Right hindlimb (tissue), 1 donor: ENCODE data around the gene MRPS18C.
"Not testable (repeated sequence)": the region's sequence is repeated elsewhere in the genome, so short reads cannot be mapped to it uniquely, and the experiment has no call there.

ENCODE experiments used
- DNase-seq: peaks from one replicate; pipeline ENCODE4 v3.0.0-alpha.2; 2018

The MRPS18C gene

GRCh38 chr4:83455281-83456183 is at the start of gene MRPS18C, which contains the start of gene HELQ:
TSS of gene MRPS18C (plus strand) at chr4:83456058. CDS start at chr4:83456078, 20 bp downstream.
TSS of gene HELQ (minus strand) at chr4:83455823. CDS start at chr4:83455693, 130 bp downstream.
- DNase-seq: peak; percentile 98

GRCh38 chr4:83408908-83409307 is 47.0 kb upstream of the MRPS18C start:
- DNase-seq: no peak

GRCh38 chr4:83413676-83414075 is 42.2 kb upstream of the MRPS18C start:
- no peak for DNase-seq

GRCh38 chr4:83417566-83417965 is 38.3 kb upstream of the MRPS18C start:
- no peak for DNase-seq

- no peak for DNase-seq
These were observed 37.6 kb upstream of the MRPS18C start for GRCh38 chr4:83418211-83418610.

DNA sequence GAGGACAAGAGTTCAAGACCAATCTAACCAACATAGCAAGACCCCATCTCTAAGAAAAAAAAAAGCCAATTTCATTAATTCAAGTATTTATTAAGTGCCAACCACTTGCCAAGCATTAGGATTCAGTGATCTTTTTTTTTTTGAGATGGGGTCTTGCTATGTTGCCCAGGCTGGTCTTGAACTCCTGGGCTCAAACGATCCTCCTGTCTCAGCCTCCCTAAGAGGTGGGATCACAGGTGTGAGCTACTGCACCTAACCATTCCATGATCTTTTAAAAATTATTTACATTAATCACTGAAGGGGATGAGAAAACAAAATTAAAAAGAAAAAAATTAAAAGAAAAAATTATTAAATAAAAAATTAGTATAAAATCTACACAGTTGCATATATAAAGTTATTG is 24.7 kb upstream of the MRPS18C start:
- DNase-seq: no peak

DNA sequence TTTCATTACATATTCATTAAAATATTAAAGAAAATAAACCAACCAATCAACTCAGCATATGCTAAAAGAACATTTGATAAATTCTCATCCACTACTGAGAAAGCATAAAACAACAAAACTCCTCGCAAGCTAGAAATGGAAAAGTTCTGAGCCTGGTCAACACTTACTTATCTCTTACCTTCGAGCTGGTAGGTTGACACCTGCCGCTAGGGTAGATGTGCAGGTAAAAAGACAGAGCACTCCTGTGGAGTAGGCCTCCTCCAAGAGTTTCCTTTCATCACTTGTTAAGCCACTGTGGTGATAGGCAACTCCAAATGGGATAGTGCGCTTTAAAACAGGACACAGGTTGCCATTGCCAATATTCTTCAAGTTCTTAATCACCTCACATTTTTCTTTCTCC is 19.2 kb upstream of the MRPS18C start:
- DNase-seq: no peak

- DNase-seq: no peak
These were observed 17.1 kb upstream of the MRPS18C start for GRCh38 chr4:83438719-83439118.

GRCh38 chr4:83440148-83440814 is 15.6 kb upstream of the MRPS18C start:
- DNase-seq: no peak

DNA sequence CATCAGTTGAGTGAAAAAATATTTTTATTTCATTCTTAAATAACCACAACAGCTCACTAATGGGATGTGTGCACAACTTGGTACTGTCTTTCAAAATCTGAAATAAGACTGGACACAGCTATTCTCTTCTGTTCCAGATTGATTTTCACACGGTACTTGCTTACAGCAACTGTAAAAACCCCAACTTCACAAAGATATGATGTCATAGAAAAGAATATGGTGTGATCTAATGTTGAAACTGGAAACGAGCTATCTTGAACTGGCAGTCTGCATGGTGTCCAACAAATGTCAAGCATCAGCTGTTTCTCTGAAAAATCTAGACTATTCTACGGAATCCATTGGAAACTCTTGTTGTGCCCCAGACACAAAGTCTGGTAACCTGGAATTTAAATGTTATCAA is 15.0 kb upstream of the MRPS18C start:
- no peak for DNase-seq

DNA sequence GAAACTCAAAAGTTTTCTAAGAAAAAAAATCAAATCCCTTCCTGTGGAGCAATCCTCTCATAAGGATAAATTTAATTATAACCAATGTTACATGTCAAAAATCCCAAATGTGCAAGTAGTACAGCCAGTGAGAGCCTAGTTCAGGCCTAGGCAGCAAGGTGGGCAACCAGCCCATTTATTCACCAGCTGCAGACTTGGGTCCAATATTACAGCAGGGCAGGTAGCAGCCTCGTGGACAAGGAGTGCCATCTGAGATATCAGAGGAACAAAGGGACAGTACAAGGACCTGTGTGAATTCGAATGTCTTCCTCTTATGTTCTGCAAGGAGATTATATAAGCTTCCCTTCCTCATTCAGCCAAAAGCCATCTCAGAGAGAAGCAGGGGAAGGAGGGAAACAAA is 6.8 kb upstream of the MRPS18C start:
- no peak for DNase-seq

GRCh38 chr4:83454686-83455085 is 1.2 kb upstream of the MRPS18C start:
- no peak for DNase-seq

DNA sequence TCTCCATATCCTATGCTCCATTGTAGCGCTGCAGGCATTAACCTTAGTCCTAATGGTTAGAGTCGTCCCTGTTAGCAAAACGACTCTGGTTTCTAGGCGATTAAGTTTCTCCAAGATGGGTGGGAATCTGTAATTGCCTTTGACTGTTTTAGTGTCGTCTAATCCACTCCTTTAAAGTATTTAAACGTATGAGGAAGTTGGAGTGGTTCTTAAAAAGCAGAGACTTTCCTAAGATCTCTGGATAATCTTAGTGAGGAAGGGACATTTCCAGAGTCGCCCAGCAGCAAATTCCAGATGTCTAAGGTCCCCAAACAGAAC is 285 bp downstream of the MRPS18C start:
- no peak for DNase-seq

DNA sequence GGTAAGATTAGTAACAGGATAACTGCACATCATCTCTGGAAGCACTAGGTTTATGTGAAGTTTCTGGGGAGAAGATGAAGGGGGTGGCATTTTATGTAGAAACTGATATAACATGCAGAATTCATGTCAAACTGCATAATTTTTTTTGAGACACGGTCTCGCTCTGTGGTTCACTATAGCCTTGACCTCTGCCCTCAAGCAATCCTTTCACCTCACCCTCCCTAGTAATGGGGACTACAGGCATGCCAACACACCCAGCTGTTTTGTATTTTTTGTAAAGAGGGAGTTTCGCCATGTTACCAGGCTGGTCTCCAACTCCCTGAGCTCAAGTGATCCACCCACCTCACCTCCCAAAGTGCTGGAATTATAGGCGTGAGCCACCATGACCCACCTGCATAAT is 17.6 kb downstream of the MRPS18C start:
- DNase-seq: no peak

- no peak for DNase-seq
These were observed 18.1 kb downstream of the MRPS18C start for GRCh38 chr4:83473966-83474365.

GRCh38 chr4:83484500-83485461 is 28.9 kb downstream of the MRPS18C start, which contains the start of gene ABRAXAS1:
TSS of gene ABRAXAS1 (minus strand) at chr4:83485100. CDS start at chr4:83485072, 28 bp downstream.
- DNase-seq: peak; percentile 95

GRCh38 chr4:83486457-83487129 is 30.7 kb downstream of the MRPS18C start:
- DNase-seq: no peak

- DNase-seq: no peak
These were observed 34.0 kb downstream of the MRPS18C start for GRCh38 chr4:83489711-83490326.

GRCh38 chr4:83490876-83491450 is 35.1 kb downstream of the MRPS18C start:
- DNase-seq: no peak

DNA sequence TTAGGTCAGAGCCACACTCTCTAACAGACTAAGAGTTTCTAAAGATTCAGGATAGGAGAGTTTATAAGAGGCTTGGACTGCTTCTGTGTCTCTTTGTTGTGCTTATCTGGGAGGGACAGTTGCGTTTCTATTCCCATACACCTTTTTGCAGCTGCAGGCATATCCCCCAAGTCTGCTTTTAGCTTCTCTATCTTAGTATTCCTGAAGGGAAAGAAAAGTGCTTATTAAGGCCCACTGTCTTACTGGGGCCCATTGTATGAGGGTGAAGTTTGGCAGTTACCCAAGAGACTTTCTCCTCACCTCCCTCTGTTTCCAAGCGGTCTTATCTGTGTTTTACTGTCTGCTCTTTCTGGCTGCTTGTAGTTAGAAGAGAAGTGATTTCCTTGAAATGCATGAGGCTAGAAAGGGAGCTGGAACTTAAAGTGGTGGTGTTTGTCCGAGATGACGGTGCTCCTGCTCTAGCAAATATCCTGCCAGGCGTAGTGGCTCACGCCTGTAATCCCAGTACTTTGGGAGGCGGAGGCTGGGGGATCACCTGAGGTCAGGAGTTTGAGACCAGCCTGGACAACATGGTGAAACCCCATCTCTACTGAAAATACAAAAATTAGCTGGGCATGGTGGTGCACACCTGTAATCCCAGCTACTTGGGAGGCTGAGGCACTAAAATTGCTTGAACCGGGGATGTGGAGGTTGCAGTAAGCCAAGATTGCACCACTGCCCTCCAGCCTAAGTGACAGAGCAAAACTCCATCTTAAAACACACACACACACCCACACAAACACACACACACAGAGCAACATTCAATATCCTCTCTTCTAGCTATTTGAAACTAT is 40.4 kb downstream of the MRPS18C start:
- not testable (repeated sequence) for DNase-seq

GRCh38 chr4:83498187-83498586 is 42.3 kb downstream of the MRPS18C start:
- DNase-seq: no peak
